HEK293 (cell line): ENCODE measurements around the gene IRS1.

Source experiments
- CTCF ChIP-seq: fragments of 450-650 bp; formaldehyde crosslinking; IDR thresholded peaks from 2 replicates; pipeline ENCODE4 v1.5.1; 2016; ENCODE audit warnings: missing biosample characterization, missing genetic modification characterization
- MEIS1 ChIP-seq: sonication (generic); formaldehyde crosslinking; IDR thresholded peaks from 2 replicates; pipeline ENCODE4 v1.8.1; 2022; ENCODE audit warnings: missing genetic modification reagents, mild to moderate bottlenecking, borderline replicate concordance
- ZNF184 ChIP-seq: fragments of 450-650 bp; IDR thresholded peaks from 2 replicates; pipeline ENCODE4 v1.5.1; 2018; ENCODE audit warnings: missing biosample characterization, mild to moderate bottlenecking, missing genetic modification characterization
- ZNF24 ChIP-seq: fragments of 450-650 bp; formaldehyde crosslinking; IDR thresholded peaks from 2 replicates; pipeline ENCODE4 v1.5.1; 2016; ENCODE audit warnings: missing biosample characterization, missing genetic modification characterization
- ZNF623 ChIP-seq: fragments of 450-650 bp; formaldehyde crosslinking; IDR thresholded peaks from 2 replicates; pipeline ENCODE4 v1.5.1; 2016; ENCODE audit warnings: missing biosample characterization, missing genetic modification characterization

DNA sequence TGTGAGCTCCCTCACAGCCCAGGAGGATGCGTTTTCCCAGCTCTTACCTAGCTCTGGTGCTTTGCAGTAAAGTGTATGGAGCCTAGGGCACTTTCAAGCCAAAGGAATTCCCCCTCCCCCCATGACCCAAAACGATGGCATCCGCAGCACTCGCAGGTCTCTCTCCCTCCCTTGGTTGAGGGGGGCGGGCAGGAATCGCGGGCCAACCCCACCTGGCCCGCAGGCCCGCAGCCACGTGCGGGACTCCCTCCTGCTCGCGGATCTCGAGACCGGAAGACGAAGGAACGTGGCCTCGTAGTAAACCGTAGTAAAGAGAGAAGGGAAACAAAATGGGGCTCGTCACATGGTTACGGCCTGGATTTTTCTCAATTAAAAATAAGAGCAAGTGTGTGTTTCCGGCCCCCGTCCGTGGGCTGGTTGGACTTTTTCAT lies 8.5 kb downstream of the IRS1 start:
- TF ChIP-seq MEIS1 (CRISPR knock-in tag): no peak
- TF ChIP-seq ZNF623 (tag by site-specific recombination): no peak
- no peak for TF ChIP-seq CTCF
- no peak for TF ChIP-seq ZNF184
- TF ChIP-seq ZNF24: no peak
